K562 treated with DMSO at 1 percent for 4 hours (cell line): ENCODE measurements around the gene SPOCK2. TPM values are rescaled to one million over a fixed set of nuclear protein-coding genes. Genes with fewer than 3 reads are reported as not detected.

ENCODE experiments used
- total RNA-seq: library from RNA; unstranded; fragments of 300-600 nt; gene quantifications from 2 replicates; pipeline ENCODE4 v1.2.3, GENCODE V29; 2022; ENCODE audit not compliant: insufficient read depth

Gene SPOCK2
- 2.6 and 3.2 TPM in 2 replicates for total RNA-seq

DNA sequence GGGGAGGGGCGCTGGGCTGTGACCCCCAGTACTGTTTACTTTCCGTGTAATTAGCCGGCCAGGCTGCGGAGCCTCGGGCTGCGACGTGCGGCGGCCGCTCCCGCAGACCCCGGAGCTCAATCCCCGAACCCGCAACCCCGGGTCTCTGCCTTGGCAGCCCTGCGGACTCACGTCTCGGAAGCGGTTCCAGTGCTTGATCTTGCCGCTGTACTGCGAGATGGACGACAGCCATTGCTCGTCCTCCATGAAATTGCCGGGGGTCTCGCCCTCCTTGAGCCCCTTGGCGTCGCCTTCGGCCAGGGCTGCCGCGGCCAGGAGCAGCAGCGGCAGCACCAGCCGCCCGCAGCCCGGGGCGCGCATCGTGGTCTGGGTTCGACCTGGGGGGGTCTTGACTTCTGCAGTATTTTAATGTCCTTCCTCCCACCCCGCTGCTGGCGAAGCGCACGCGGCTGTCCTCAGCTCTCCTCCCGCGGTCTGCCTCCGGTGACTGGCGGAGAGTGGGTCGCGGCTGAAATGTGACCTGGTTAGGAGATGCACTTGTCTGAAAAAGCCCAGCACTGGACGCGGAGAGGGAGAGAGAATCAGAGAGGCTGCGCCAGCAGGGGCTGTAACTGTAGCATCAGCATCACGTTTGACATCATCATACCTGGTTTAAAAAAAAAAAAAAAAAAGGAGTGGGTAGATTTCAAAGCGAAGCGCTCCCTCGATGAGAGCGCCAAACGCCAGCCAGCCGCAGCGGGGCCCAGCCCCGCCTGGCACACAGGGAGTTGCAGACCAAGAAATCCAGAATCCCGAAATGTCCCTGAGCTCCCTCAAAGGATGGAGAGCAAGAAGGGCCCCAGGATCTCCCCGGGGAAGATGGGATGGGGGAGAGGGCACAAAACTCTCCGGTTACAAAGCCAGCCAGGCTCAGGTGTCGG is at the start of gene SPOCK2:
SPOCK2 (minus strand) TSS at position 583 of the 920 bp plus-strand sequence; CDS start at position 360, 223 bp downstream.

Other genes with a start within 250 kb of the SPOCK2 start
- gene PSAP, start 237.3 kb downstream of the SPOCK2 start, total RNA-seq, result 1,340 and 1,395 TPM in 2 replicates
- gene CHST3, start 124.2 kb downstream of the SPOCK2 start, total RNA-seq, result 0.18 TPM in 1 of 2 replicates, not detected in the other
- gene ANAPC16, start 127.5 kb upstream of the SPOCK2 start, total RNA-seq, result 115 and 123 TPM in 2 replicates
- gene ASCC1, start 127.7 kb upstream of the SPOCK2 start, total RNA-seq, result 28.7 and 41.3 TPM in 2 replicates
- 470 and 477 TPM in 2 replicates for gene DDIT4, start 185.4 kb upstream of the SPOCK2 start, total RNA-seq